BE2C (cell line): ENCODE measurements around the gene SOX2.

Source experiments
- DNase-seq: peaks from one replicate; pipeline ENCODE4 v3.0.0-alpha.2; 2020
- H3K27me3 ChIP-seq: fragments of 250-450 bp; sonication (Bioruptor Pico); 2 replicates; pipeline ENCODE4 v1.5.1; 2020; ENCODE audit warnings: mild to moderate bottlenecking
- H3K36me3 ChIP-seq: fragments of 250-450 bp; sonication (Bioruptor Pico); 2 replicates; pipeline ENCODE4 v1.5.1; 2020; ENCODE audit warnings: mild to moderate bottlenecking
- H3K4me1 ChIP-seq: fragments of 250-450 bp; sonication (Bioruptor Pico); 2 replicates; pipeline ENCODE4 v1.5.1; 2020
- H3K4me3 ChIP-seq: 2 replicates; pipeline ENCODE4 v1.5.1; 2011; ENCODE audit warnings: low read depth, low read length
- H3K9me3 ChIP-seq: fragments of 250-450 bp; sonication (Bioruptor Pico); 2 replicates; pipeline ENCODE4 v1.5.1; 2020
- CTCF ChIP-seq: IDR thresholded peaks from 2 replicates; pipeline ENCODE4 v1.5.1; 2012; ENCODE audit warnings: mild to moderate bottlenecking, low read depth, low read length

Gene SOX2

GRCh38 chr3:181710345-181711291, 1.1 kb upstream of the SOX2 start:
- H3K27me3 ChIP-seq, result peaks cover 22% of the 10 kb centered on the region
- TF ChIP-seq CTCF, result no peak
- no peaks in the 10 kb centered on the region for H3K9me3 ChIP-seq
- DNase-seq, result no peak
- H3K36me3 ChIP-seq, result no peaks in the 10 kb centered on the region
- no peaks in the 10 kb centered on the region; the same call in 1 of the 2 replicates for H3K4me1 ChIP-seq
- peak overlapping the region; percentile 66 for H3K4me3 ChIP-seq

GRCh38 chr3:181712226-181712552, 464 bp downstream of the SOX2 start:
- DNase-seq, result no peak
- Histone ChIP-seq H3K4me3 (peak overlapping the region; percentile 66), H3K27me3 (peaks cover 22% of the 10 kb centered on the region), H3K36me3 (no peaks in the 10 kb centered on the region), H3K4me1 (no peaks in the 10 kb centered on the region; the same call in 1 of the 2 replicates), H3K9me3 (no peaks in the 10 kb centered on the region)
- no peak for TF ChIP-seq CTCF

- no peaks in the 10 kb centered on the region; the same call in 1 of the 2 replicates for H3K4me1 ChIP-seq
- DNase-seq, result no peak
- no peaks in the 10 kb centered on the region for H3K36me3 ChIP-seq
- H3K27me3 ChIP-seq, result peaks cover 22% of the 10 kb centered on the region
- H3K9me3 ChIP-seq, result no peaks in the 10 kb centered on the region
- TF ChIP-seq CTCF, result no peak
- peak overlapping the region; percentile 66 for H3K4me3 ChIP-seq
Observed at GRCh38 chr3:181712553-181713279, 991 bp downstream of the SOX2 start.

- Histone ChIP-seq H3K36me3 (no peaks in the 10 kb centered on the region), H3K4me1 (no peaks in the 10 kb centered on the region; the same call in 1 of the 2 replicates), H3K4me3 (peak overlapping the region; percentile 66), H3K27me3 (peaks cover 22% of the 10 kb centered on the region), H3K9me3 (no peaks in the 10 kb centered on the region)
- no peak for TF ChIP-seq CTCF
- no peak for DNase-seq
Observed at GRCh38 chr3:181713280-181713647, 1.5 kb downstream of the SOX2 start.

- DNase-seq, result no peak
- TF ChIP-seq CTCF, result no peak
- no peaks in the 10 kb centered on the region for H3K36me3 ChIP-seq
- H3K4me3 ChIP-seq, result 0 out of 2 replicates have a peak overlapping the region, but pooled peaks have one; percentile 0
- no peaks in the 10 kb centered on the region; the same call in 1 of the 2 replicates for H3K4me1 ChIP-seq
- H3K9me3 ChIP-seq, result no peaks in the 10 kb centered on the region
- peaks cover 22% of the 10 kb centered on the region for H3K27me3 ChIP-seq
Observed at GRCh38 chr3:181713676-181714612, 2.2 kb downstream of the SOX2 start.
